Stimulated activated CD8-positive, alpha-beta memory T cell treated with anti-CD3 and anti-CD28 coated beads, Interleukin-15, amount 100 ng/mL, for 4 hours (primary cell): ENCODE results near the gene RBMS1.

Experiments used
- DNase-seq, 2 donors: peaks; one replicate each; pipeline ENCODE4 v3.0.0-alpha.2; 2020; ENCODE audit warnings: low read depth in 2 of 2

RBMS1 gene

GRCh38 chr2:160222546-160223283 is 270.9 kb downstream of the RBMS1 start:
- DNase-seq: no peak
